GM12872 (cell line): ENCODE results near the gene KIN.

Experiments
- CTCF ChIP-seq: IDR thresholded peaks from 3 replicates; pipeline ENCODE4 v1.5.1; 2011; ENCODE audit warnings: low read depth, mild to moderate bottlenecking, low read length, moderate library complexity; ENCODE audit not compliant: insufficient read depth

Gene KIN

GRCh38 chr10:7787857-7788638 is at the start of gene KIN, which contains the start of gene ATP5F1C:
TSS of gene KIN (minus strand) at chr10:7787993. CDS start at chr10:7787933, 60 bp downstream.
TSS of gene ATP5F1C (plus strand) at chr10:7788177. CDS start at chr10:7788208, 31 bp downstream.
- TF ChIP-seq CTCF, result no peak

- no peak for TF ChIP-seq CTCF
These were observed 48.8 kb upstream of the KIN start for GRCh38 chr10:7836571-7836970.

GRCh38 chr10:7834262-7834661 is 46.5 kb upstream of the KIN start:
- TF ChIP-seq CTCF, result no peak

- no peak for TF ChIP-seq CTCF
These were observed 45.4 kb upstream of the KIN start for GRCh38 chr10:7833210-7833609.

- no peak for TF ChIP-seq CTCF
These were observed 44.3 kb upstream of the KIN start for GRCh38 chr10:7832060-7832459.

GRCh38 chr10:7829289-7829834 is 41.6 kb upstream of the KIN start:
- no peak for TF ChIP-seq CTCF

- no peak for TF ChIP-seq CTCF
These were observed 39.2 kb upstream of the KIN start for GRCh38 chr10:7826971-7827370.
